GM12865 (cell line): ENCODE measurements around the gene LBR.

Experiments used
- DNase-seq: peaks from one replicate; pipeline ENCODE4 v3.0.0; 2010; ENCODE audit warnings: low read depth
- H3K4me3 ChIP-seq: 2 replicates; pipeline ENCODE4 v1.5.1; 2011; ENCODE audit warnings: mild to moderate bottlenecking, low read depth, low read length, control low read depth
- CTCF ChIP-seq: IDR thresholded peaks from 2 replicates; pipeline ENCODE4 v1.5.1; 2011; ENCODE audit warnings: low read length, control low read depth, low read depth, inconsistent platforms; ENCODE audit not compliant: insufficient read depth; ENCODE audit errors: missing control alignments

Gene LBR

GRCh38 chr1:225466848-225467192 is 39.0 kb upstream of the LBR start:
- TF ChIP-seq CTCF = no peak
- peak overlapping the region; percentile 90 for H3K4me3 ChIP-seq
- DNase-seq = no peak

GRCh38 chr1:225465793-225466517 is 38.1 kb upstream of the LBR start:
- DNase-seq = no peak
- no peak for TF ChIP-seq CTCF
- H3K4me3 ChIP-seq = no peak overlapping the region

GRCh38 chr1:225464851-225465792 is 37.3 kb upstream of the LBR start:
- no peak overlapping the region for H3K4me3 ChIP-seq
- TF ChIP-seq CTCF = no peak
- DNase-seq = no peak

GRCh38 chr1:225462714-225463574 is 35.1 kb upstream of the LBR start:
- no peak overlapping the region for H3K4me3 ChIP-seq
- no peak for DNase-seq
- TF ChIP-seq CTCF = no peak

GRCh38 chr1:225462429-225462713 is 34.5 kb upstream of the LBR start:
- no peak overlapping the region for H3K4me3 ChIP-seq
- DNase-seq = no peak
- TF ChIP-seq CTCF = no peak

GRCh38 chr1:225461533-225462428 is 33.9 kb upstream of the LBR start:
- no peak overlapping the region for H3K4me3 ChIP-seq
- no peak for DNase-seq
- no peak for TF ChIP-seq CTCF
